ENCODE measurements around the gene EDC3. TPM values are rescaled to one million over a fixed set of nuclear protein-coding genes. Genes with fewer than 3 reads are reported as not detected.
"Not testable (repeated sequence)": the region's sequence is repeated elsewhere in the genome, so short reads cannot be mapped to it uniquely, and the experiment has no call there.

The EDC3 gene
- total RNA-seq, 1 donor, result 9.8 TPM

DNA sequence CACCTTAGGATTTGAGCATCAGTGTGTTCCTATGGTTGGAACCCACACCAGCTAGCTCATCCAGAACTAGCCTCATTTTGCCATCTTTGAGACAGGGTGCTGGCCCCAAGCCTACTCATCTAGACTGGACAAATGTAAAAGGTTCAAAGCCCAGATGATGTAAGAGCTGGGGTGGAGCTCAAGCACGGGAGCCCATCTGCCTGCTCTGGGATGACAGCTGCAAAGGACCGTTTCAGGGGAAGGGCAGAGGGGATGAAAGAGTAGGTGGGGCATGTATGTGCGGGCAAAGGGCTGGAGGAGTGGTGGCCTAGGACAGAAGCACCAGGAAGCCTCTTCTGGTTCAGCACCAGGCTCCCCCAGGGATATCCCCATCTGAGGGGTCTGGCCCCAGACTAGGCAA is 64.4 kb downstream of the EDC3 start:
- no peaks in the 10 kb centered on the region for H3K27me3 ChIP-seq (ENCODE audit: insufficient read depth, low read length)
- H4K20me1 ChIP-seq (ENCODE audit: insufficient read depth, low read length), result peaks cover 58% of the 10 kb centered on the region
- no peak overlapping the region for H3K27ac ChIP-seq (ENCODE audit: low read depth, low read length)
- peaks cover 76% of the 10 kb centered on the region for H3K36me3 ChIP-seq (ENCODE audit: insufficient read depth, low read length)
- peaks cover 5% of the 10 kb centered on the region for H3K4me1 ChIP-seq (ENCODE audit: insufficient read depth, low read length)
- no peaks in the 10 kb centered on the region for H3K9me3 ChIP-seq (ENCODE audit: low read depth, low read length)
- H3K4me3 ChIP-seq (ENCODE audit: insufficient read depth, low read length), result no peak overlapping the region
- H3K4me2 ChIP-seq (ENCODE audit: insufficient read depth, low read length), result no peak overlapping the region
- TF ChIP-seq CTCF (IDR thresholded peaks at IDR 0.05; ENCODE audit: extremely low read depth, low read depth, low read length), result no peak
- peaks cover 2% of the 10 kb centered on the region for H3K79me2 ChIP-seq (ENCODE audit: insufficient read depth, low read length)
- no peak overlapping the region for H2AFZ ChIP-seq (ENCODE audit: low read length)
- DNase-seq (ENCODE audit: insufficient read length, low spot score, missing footprints), result no peak

- no peak for DNase-seq (ENCODE audit: insufficient read length, low spot score, missing footprints)
- Histone ChIP-seq H3K4me1 (ENCODE audit: insufficient read depth, low read length) (peaks cover 5% of the 10 kb centered on the region), H3K4me3 (ENCODE audit: insufficient read depth, low read length) (no peak overlapping the region), H3K27me3 (ENCODE audit: insufficient read depth, low read length) (no peaks in the 10 kb centered on the region), H3K4me2 (ENCODE audit: insufficient read depth, low read length) (no peak overlapping the region), H3K9me3 (ENCODE audit: low read depth, low read length) (no peaks in the 10 kb centered on the region), H3K79me2 (ENCODE audit: insufficient read depth, low read length) (peaks cover 6% of the 10 kb centered on the region), H3K27ac (ENCODE audit: low read depth, low read length) (no peak overlapping the region), H2AFZ (ENCODE audit: low read length) (no peak overlapping the region), H3K36me3 (ENCODE audit: insufficient read depth, low read length) (peaks cover 76% of the 10 kb centered on the region), H4K20me1 (ENCODE audit: insufficient read depth, low read length) (peaks cover 61% of the 10 kb centered on the region)
- no peak for TF ChIP-seq CTCF (IDR thresholded peaks at IDR 0.05; ENCODE audit: extremely low read depth, low read depth, low read length)
These were observed 64.8 kb downstream of the EDC3 start for GRCh38 chr15:74631087-74631385.

DNA sequence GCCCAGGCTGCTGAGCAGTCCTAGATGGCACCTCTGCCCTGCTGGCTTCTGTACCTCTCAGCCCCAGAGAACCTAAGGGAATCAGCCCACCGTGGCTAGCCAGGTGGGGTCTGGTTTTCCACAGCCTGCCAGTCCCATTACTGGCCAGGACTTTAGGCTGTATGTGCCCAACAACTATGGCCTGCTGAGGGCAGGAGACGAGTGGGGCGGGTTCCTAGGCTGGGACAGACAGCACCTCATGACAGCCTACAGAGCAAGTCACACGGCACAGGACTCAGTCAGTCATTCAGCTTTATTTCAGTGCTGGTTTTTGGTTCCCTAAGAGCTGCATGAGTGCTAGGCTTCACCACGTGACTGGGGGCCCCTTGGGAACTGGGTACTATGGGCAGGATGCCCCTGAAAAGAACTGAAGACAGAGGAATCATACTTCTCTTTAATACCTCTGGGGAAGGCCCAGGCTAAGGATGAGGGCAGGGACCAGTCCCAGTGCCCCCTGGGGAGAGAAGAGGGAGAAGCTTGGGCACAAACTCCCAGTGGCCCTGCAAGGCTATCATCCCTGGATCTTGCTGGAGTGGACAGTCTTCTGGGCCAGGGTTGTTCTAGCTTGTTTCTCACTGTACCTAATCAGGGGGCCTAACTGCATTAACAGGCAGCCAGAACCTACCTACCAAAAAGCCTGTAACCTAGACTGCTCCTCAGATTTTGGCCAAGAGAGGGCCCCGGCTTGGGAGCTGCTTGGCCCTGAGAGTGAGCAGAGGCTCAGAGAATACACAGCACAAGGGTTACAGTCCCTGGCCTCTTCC is 65.3 kb downstream of the EDC3 start:
- peak; percentile 37 for DNase-seq (ENCODE audit: insufficient read length, low spot score, missing footprints)

DNA sequence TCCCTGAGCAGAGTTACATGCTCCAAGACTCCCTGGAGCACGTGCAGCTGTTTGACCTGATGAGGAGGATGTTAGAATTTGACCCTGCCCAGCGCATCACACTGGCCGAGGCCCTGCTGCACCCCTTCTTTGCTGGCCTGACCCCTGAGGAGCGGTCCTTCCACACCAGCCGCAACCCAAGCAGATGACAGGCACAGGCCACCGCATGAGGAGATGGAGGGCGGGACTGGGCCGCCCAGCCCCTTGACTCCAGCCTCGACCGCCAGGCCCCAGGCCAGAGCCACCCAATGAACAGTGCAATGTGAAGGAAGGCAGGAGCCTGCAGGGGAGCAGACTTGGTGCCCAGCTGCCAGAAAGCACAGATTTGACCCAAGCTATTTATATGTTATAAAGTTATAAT is 66.1 kb downstream of the EDC3 start:
- H3K27me3 ChIP-seq (ENCODE audit: insufficient read depth, low read length); DNase-seq (ENCODE audit: insufficient read length, low spot score, missing footprints); H3K4me3 ChIP-seq (ENCODE audit: insufficient read depth, low read length); H2AFZ ChIP-seq (ENCODE audit: low read length); H3K27ac ChIP-seq (ENCODE audit: low read depth, low read length); H3K79me2 ChIP-seq (ENCODE audit: insufficient read depth, low read length); H3K4me2 ChIP-seq (ENCODE audit: insufficient read depth, low read length); H3K4me1 ChIP-seq (ENCODE audit: insufficient read depth, low read length); H3K9me3 ChIP-seq (ENCODE audit: low read depth, low read length): not testable (repeated sequence)
- Histone ChIP-seq H4K20me1 (ENCODE audit: insufficient read depth, low read length) (peaks cover 52% of the 10 kb centered on the region), H3K36me3 (ENCODE audit: insufficient read depth, low read length) (peaks cover 76% of the 10 kb centered on the region)

More for the DNA sequence above, 65.3 kb downstream of the EDC3 start:
- no peak for TF ChIP-seq CTCF (IDR thresholded peaks at IDR 0.05; ENCODE audit: extremely low read depth, low read depth, low read length)
- H2AFZ ChIP-seq (ENCODE audit: low read length), result no peak overlapping the region
- peaks cover 7% of the 10 kb centered on the region for H3K79me2 ChIP-seq (ENCODE audit: insufficient read depth, low read length)
- H3K36me3 ChIP-seq (ENCODE audit: insufficient read depth, low read length), result peaks cover 76% of the 10 kb centered on the region
- no peaks in the 10 kb centered on the region for H3K27me3 ChIP-seq (ENCODE audit: insufficient read depth, low read length)
- no peak overlapping the region for H3K4me2 ChIP-seq (ENCODE audit: insufficient read depth, low read length)
- H3K4me1 ChIP-seq (ENCODE audit: insufficient read depth, low read length), result peaks cover 5% of the 10 kb centered on the region
- peak overlapping the region; percentile 27 for H3K27ac ChIP-seq (ENCODE audit: low read depth, low read length)
- peaks cover 57% of the 10 kb centered on the region for H4K20me1 ChIP-seq (ENCODE audit: insufficient read depth, low read length)
- no peaks in the 10 kb centered on the region for H3K9me3 ChIP-seq (ENCODE audit: low read depth, low read length)
- no peak overlapping the region for H3K4me3 ChIP-seq (ENCODE audit: insufficient read depth, low read length)
